ENCODE data around the gene CKB.
"Not testable (repeated sequence)": the region's sequence is repeated elsewhere in the genome, so short reads cannot be mapped to it uniquely, and the experiment has no call there.

The CKB gene

DNA sequence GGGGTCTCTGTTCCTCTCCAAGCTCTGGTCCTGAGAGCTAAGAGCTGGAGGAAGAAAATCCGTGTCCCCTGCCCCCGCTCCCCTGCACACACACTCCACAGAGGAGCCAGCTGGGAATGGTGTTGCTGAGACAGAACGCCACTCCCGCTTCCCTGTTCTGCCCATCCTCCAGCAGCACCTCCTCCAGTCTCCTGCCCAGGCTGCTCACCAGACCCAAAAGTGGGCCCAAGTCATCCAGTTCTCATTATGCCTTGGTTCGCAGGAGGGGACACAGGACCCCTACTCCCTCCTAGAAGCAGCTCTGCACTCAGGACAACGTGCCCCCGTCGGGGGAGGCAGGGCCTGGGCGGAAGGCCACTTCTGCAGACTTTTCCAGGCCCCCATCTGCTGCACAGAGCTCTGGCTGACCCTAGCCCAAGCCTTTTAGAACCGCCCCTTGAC is 5.5 kb upstream of the CKB start:
- TF ChIP-seq, protein P1, sequence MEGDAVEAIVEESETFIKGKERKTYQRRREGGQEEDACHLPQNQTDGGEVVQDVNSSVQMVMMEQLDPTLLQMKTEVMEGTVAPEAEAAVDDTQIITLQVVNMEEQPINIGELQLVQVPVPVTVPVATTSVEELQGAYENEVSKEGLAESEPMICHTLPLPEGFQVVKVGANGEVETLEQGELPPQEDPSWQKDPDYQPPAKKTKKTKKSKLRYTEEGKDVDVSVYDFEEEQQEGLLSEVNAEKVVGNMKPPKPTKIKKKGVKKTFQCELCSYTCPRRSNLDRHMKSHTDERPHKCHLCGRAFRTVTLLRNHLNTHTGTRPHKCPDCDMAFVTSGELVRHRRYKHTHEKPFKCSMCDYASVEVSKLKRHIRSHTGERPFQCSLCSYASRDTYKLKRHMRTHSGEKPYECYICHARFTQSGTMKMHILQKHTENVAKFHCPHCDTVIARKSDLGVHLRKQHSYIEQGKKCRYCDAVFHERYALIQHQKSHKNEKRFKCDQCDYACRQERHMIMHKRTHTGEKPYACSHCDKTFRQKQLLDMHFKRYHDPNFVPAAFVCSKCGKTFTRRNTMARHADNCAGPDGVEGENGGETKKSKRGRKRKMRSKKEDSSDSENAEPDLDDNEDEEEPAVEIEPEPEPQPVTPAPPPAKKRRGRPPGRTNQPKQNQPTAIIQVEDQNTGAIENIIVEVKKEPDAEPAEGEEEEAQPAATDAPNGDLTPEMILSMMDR (IDR thresholded peaks at IDR 0.05; ENCODE audit: insufficient read depth, low read length, missing control alignments), result no peak
- DNase-seq (ENCODE audit: low read depth, low spot score), result no peak
- ChIA-PET CTCF (interaction anchor here (0.8 to 7.3 kb wide), 9 partner anchors 9 to 36 kb away, joined by 3 to 89 read pairs (median 6); no protein-coding TSS in a partner anchor), POLR2A (interaction anchor here (0.9 to 3.1 kb wide), 3 partner anchors 10 to 19 kb away, joined by 3 to 20 read pairs (median 4); no protein-coding TSS in a partner anchor)
- peak overlapping the region; percentile 93 for H3K4me3 ChIP-seq (ENCODE audit: low read depth, low read length)

DNA sequence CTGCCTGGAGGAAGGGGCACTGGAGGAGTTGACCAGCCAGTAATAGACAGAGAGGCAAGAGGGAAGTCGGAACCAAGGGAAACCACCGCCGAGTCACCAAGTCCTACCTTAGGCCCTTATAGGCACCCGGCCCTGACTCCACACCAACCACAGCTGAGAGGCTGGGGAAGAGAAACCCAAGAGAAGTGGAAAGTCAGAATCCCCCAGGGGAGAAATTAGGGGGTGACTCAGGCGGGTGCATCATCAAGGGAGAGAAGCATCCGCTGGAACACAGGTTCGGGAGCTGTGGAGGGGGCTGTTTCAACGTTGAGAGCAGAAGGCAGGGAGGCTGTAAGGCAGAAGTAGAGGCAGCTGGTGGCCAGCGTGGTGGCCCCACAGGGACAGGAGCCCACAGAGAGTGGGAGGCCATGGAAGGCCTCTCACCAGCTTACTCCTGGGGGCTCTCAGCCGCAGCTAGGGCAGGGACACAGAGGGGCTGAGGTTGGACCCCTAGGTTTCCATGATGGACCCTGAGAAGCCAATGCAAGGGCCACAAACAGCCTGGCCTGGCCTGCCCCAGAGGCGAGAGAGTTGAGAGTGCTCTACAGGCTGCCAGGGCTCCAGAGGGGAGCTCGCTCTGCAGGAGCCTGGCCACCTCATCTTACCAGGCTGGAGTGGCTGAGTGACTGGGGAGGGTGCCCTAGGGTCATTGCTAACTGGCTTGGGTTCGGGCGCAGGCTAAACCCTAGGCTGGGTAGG is 4.9 kb upstream of the CKB start:
- POLR2A ChIA-PET, result interaction anchor here (3.1 kb wide), 1 partner anchor 13 kb away, joined by 20 read pairs; no protein-coding TSS in a partner anchor
- CTCF ChIA-PET, result interaction anchor here (0.8 to 7.3 kb wide), 8 partner anchors 8 to 36 kb away, joined by 3 to 89 read pairs (median 8); no protein-coding TSS in a partner anchor

DNA sequence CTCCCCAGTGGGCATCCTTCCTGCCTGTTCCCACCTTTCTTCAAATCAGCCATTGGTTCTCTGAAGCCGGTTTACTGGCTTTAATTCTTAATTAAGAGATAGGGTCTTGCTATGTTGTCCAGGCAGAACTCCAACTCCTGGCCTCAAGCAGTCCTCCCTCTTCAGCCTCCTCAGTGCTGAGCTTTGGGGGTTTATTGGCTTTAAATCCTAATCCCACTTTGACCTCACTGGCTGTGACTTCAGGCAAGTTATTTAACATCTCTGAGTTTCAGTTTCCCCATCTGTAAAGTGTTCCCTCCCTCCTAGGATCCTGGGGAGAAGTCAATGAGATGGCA is 4.3 kb upstream of the CKB start:
- no peak overlapping the region for H3K4me3 ChIP-seq (ENCODE audit: low read depth, low read length)
- DNase-seq (ENCODE audit: low read depth, low spot score), result no peak
- POLR2A ChIA-PET, result interaction anchor here (3.1 kb wide), 1 partner anchor 14 kb away, joined by 20 read pairs; no protein-coding TSS in a partner anchor
- CTCF ChIA-PET, result interaction anchor here (3.1 to 7.3 kb wide), 4 partner anchors 8 to 28 kb away, joined by 10 to 89 read pairs (median 46); no protein-coding TSS in a partner anchor
- TF ChIP-seq, protein P1 (IDR thresholded peaks at IDR 0.05; ENCODE audit: insufficient read depth, low read length, missing control alignments), result no peak

More for the DNA sequence above, 4.9 kb upstream of the CKB start:
- TF ChIP-seq, protein P1 (IDR thresholded peaks at IDR 0.05; ENCODE audit: insufficient read depth, low read length, missing control alignments), result no peak
- H3K4me3 ChIP-seq (ENCODE audit: low read depth, low read length), result peak overlapping the region; percentile 93; the same call in 1 of the 2 replicates
- no peak for DNase-seq (ENCODE audit: low read depth, low spot score)

DNA sequence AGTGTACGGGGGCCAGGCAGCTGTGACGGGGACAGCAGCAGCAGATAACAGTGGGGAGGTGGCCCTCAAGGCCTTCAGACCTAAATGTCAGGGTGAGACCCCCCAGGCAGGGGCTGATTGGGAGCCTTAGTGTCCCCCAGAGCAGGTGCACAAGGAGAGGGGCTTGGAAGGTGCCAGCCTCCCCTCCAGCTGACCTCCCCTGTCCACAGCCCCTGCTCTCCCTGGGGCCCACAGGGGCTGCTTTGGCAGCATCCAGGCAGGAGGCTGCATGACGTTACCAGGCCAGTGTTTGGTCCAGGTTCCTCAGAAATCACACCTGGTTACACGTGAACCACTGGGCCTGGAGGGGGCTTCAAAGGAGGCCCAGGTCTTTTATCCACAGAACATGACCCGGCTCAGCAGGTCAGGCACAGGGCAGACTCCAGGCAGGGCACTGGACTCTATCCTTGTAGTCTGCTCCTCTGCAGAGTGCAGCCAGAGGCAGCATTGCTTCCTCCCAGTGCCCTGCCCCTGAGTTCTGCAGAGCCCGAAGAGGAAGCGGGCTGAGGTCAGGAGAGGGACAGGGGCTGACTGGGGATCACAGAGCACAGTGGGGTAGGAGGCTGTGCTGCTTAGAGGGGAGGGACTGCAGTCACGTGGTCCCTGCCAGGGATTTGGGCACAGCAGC is 3.8 kb upstream of the CKB start:
- no peak for DNase-seq (ENCODE audit: low read depth, low spot score)
- ChIA-PET POLR2A (interaction anchor here (3.1 kb wide), 1 partner anchor 14 kb away, joined by 20 read pairs; no protein-coding TSS in a partner anchor), CTCF (interaction anchor here (3.1 to 7.3 kb wide), 4 partner anchors 7 to 27 kb away, joined by 10 to 89 read pairs (median 46); no protein-coding TSS in a partner anchor)
- TF ChIP-seq, protein P1 (IDR thresholded peaks at IDR 0.05; ENCODE audit: insufficient read depth, low read length, missing control alignments), result no peak
- no peak overlapping the region for H3K4me3 ChIP-seq (ENCODE audit: low read depth, low read length)

DNA sequence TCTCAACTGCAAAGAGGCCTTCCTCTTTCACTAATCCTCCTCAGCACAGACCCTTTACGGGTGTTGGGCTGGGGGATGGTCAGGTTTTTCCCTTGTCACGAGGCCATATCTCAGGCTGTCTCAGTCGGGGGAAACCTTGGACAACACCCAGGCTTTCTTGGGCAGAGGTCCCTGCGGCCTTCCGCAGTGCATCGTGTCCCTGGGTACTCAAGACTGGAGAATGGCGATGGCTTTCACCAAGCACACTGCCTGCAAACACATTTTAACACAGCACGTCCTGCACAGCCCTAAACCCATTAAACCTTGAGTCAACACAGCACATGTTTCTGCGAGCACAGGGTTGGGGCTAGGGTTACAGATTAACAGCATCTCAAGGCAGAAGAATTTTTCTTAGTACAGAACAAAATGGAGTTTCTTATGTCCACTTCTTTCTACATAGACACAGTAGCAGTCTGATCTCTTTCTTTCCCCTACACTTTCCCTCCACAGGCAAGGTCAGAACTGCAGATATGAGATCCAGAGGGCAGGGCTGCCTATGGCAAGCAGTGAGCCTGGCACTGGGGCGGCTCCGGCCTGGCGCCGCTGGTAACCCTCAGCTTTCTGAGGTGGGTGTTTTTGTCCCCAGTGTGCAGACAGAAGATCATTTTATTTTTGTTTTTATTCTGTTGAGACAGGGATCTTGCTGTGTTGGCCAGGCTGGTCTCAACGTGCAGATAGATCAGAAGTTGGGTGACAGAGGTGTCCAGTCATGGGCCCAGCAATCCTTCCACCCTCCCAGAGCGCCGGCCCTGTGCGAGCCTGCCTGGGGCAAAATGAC is 3.0 kb upstream of the CKB start:
- H3K4me3 ChIP-seq (ENCODE audit: low read depth, low read length); DNase-seq (ENCODE audit: low read depth, low spot score); POLR2A ChIA-PET; CTCF ChIA-PET: not testable (repeated sequence)

Measured in AG04449 (cell line).